NCI-H345 treated with DMSO at 0.1 percent for 48 hours (cell line): ENCODE data around the gene SRSF2.
"Not testable (repeated sequence)": the region's sequence is repeated elsewhere in the genome, so short reads cannot be mapped to it uniquely, and the experiment has no call there.

ENCODE experiments used
- DNase-seq: peaks from one replicate; lab custom pipeline; 2025; ENCODE audit not compliant: unreplicated experiment; lab: John Stamatoyannopoulos, UW

SRSF2 gene

GRCh38 chr17:76739568-76740115 is 2.5 kb upstream of the SRSF2 start:
- DNase-seq: not testable (repeated sequence)

DNA sequence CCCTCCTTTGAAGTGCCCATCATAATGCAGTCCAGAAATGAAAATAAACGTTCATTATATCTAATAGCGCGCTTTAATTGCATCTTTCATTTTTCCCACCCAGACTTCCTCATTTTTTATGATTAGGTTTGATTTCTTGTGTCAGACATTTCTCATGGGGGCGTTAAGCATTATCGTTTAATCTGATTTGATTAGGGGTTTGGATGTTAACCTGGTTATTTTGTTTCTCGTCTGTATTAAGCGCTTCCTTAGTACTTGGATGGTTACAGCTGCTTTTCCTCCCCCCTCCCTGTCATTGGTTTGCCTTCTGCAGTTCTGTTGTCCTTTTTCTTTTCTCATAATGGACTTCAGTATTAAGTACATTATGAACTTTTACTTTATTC is 1.3 kb upstream of the SRSF2 start:
- DNase-seq: no peak

DNA sequence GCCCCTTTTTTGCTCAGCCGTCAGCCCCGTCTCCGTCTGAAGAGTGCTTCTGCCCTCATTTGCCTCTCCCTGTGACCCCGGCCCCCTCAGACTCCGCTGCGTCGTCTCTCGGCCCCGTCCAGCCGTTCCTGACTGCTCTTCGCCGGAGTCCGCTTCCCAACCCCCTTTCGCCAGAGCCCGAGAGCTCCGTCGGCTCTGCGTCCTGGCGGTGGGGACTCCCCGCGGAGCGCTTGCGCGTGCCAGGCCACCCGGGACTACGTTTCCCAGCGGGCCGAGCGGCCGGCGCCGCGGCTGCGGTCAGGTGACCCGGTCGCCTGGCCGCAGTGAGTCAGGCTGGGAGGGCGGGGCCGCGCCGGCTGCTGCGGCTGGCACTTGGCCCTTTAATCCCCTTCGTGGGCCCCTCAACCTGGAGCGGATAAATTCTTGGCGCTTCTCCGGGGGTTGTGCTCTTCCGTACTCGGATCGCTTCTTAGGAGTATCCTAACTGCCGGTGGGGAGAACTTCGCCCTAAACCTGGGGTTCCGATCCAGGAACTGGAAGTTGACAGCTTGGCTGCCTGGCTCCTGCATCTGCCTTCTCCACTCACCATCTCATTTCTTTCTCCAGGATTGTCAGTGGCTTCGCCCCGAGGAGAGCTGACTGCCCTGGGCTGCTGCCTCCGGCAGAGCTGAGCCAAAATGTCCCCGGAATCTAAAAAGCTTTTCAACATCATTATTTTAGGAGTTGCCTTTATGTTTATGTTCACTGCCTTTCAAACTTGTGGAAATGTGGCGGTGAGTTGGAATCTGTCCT is 741 bp upstream of the SRSF2 start, which contains the start of gene MFSD11:
Gene MFSD11 (plus strand): TSS at position 444 of the 792 bp plus-strand sequence. CDS start 234 bp downstream, at position 678.
- DNase-seq: peak; percentile 95

- DNase-seq: no peak
These were observed 616 bp downstream of the SRSF2 start for GRCh38 chr17:76736349-76737081.

- no peak for DNase-seq
These were observed 1.4 kb downstream of the SRSF2 start for GRCh38 chr17:76735586-76736348.

- no peak for DNase-seq
These were observed 2.1 kb downstream of the SRSF2 start for GRCh38 chr17:76735006-76735405.

DNA sequence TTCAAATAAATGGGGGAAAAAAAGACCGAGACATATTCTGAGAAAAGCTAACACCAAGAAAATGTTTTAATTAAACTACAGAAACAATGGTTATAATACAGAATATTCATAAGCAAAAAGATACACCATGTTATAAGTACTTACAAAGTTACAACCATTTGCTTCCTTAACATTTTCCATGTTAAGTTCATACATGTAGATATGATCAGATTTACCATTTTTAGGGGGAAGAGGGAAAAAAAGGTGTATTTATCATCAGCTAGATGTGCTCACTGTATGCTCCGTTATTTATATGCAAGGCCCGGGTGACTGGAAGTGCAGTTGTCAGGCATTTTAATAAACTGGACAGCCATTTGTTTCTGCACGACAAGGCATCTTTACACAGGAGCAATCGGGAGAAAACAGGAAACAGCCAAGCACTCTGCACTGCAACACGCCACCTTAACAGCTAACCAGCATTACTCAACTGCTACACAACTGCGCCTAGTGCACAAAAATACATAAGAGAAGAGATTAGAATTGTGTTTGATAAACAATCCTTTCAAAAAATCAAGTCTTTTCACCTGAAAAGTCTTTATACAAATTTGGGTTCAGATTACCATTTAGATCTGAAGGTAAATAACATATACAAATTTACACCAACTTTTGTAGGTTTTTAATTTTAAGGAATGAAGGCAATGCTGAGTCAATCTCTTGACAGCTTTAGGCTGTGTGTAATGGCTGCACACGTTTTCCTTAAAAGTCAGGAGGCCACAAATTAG is 2.9 kb downstream of the SRSF2 start:
- DNase-seq: no peak

GRCh38 chr17:76733618-76733957 is 3.5 kb downstream of the SRSF2 start:
- DNase-seq: no peak

DNA sequence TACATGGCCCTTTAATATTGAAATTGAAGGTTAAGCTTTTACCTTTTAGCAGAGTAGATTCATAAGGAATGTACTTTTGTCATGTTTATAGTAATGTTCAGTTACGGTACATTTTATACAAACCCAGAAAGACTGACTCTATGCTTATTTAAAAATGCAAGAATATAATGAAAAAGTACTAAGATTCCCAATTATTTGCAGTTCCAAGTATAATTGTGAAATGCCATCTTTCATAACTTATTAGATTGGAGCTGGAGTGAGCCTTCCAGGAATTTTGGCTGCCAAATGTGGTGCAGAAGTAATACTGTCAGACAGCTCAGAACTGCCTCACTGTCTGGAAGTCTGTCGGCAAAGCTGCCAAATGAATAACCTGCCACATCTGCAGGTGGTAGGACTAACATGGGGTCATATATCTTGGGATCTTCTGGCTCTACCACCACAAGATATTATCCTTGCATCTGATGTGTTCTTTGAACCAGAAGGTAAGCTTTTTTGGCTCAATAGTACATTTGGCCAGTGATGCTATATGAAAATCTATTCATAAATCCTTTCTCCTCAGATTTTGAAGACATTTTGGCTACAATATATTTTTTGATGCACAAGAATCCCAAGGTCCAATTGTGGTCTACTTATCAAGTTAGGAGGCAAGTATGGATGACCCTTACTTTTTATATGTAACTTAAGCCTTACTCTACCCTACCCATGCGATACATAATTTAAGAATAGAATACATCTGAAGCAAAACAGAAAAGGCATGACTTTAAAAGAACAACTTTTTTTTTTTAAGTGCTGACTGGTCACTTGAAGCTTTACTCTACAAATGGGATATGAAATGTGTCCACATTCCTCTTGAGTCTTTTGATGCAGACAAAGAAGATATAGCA is 4.2 kb downstream of the SRSF2 start:
- no peak for DNase-seq

DNA sequence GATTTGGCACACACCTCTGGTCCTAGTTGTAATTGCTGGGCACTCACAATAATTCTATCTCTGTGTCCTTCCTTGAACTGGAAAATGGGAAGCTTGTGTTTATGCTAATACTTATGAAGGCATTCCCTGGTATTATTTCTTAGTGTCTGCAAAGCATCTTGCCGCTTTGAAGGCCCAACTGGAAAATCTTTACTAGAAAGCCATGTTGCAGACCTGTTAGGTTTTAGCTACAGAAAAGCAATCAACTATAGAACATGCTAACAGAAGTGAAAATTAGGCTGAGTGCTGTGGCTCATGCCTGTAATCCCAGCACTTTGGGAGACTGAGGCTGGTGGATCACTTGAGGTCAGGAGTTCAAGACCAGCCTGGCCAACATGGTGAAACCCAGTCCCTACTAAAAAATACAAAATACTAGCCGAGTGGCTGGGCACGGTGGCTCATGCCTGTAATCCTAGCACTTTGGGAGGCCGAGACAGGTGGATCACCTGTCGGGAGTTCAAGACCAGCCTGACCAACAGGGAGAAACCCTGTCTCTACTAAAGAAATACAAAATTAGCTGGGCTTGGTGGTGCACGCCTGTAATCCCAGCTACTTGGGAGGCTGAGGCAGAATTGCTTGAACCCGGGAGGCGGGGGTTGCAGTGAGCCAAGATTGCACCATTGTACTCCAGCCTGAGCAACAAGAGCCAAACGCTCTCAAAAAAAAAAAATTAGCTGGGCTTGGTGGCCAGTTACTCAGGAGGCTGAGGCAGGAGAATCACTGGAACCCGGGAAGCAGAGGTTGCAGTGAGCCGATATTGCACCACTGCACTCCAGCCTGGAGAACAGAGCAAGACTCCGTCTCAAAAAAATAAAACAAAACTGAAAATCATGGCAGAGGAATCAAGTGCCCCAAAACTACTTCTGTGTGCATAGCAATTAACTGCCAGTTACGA is 5.1 kb downstream of the SRSF2 start:
- not testable (repeated sequence) for DNase-seq

DNA sequence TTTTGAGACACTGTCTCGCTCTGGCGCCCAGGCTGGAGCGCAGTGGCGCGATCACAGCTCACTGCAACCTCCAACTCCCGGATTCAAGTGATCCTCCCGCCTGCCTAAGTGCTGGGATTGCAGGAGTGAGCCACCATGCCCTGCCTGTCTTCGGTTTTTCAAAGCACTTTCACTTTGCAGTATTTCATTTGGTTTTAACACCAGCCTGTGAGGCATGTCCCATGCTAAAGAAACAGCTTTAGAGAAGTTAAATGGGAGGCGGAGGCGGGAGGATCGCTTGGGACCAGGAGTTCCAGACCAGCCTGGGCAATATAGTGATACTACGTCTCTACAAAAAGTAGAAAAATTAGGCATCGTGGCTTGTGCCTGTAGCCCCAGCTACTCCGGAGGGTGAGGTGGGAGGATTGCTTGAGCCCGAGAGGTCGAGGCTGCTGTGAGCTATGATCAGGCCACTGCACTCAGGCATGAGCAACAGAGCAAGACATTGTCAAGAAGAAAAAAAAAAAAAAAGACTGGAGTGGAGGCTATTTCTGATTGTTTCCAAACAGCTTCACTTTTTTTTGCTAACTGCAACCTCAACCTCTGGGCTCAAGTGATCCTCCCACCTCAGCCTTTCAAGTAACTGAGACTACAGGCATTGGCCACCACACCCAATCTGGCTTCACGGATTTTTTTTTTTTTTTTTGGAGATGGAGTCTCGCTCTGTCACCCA is 9.2 kb downstream of the SRSF2 start:
- no peak for DNase-seq

DNA sequence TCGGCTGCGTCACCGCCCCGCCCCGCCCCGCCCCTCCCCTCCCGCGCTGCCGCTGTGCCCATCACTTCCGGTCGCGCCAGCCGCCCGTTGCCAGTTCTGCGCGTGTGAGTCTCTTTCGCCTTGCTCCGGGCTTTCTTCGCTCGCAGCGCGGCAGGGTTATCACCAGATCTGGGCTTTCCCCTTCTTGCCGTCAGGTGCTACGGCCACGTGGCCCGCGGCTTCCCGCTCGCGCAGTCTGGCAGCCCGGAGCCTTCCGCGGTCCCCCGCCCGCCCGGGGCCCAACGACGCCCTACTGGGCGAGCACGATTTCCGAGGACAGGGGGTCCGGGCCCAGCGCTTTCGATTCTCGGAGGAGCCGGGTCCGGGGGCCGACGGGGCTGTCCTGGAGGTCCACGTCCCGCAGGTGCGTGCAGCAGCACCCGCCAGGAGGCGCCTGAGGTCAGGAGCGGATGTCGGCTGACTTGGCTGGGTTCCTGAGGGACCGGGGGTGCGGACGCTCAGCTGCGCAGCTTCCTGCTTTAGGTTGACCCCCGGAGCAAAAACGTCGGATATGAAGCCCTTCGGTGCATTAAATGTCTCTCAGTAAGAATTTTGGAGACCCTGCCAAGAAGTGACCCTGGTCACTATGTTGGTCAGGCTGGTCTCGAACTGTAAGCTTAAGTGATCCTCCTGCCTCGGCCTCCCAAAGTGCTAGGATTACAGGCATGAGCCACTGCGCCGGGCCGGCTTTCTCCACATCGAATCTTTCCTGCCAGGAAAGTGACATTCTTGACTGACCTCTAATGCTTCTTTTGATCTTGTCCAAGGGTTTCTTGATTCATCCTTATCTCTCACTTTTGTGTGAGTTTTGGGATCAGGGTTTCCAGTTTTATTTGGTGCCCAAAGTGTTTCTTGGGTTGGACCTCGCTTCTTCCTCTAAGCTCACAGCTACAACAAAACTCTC is 10.1 kb downstream of the SRSF2 start, which contains the start of gene METTL23:
Gene METTL23 (plus strand): TSS at position 64 of the 943 bp plus-strand sequence. CDS start 2,872 bp downstream, outside the sequence.
- DNase-seq: no peak

- peak; percentile 97 for DNase-seq
These were observed 10.8 kb downstream of the SRSF2 start, which contains the start of gene JMJD6 for GRCh38 chr17:76726231-76726775. Gene JMJD6, minus strand, starts transcription at chr17:76726606. Its CDS starts 131 bp downstream, at chr17:76726475.

DNA sequence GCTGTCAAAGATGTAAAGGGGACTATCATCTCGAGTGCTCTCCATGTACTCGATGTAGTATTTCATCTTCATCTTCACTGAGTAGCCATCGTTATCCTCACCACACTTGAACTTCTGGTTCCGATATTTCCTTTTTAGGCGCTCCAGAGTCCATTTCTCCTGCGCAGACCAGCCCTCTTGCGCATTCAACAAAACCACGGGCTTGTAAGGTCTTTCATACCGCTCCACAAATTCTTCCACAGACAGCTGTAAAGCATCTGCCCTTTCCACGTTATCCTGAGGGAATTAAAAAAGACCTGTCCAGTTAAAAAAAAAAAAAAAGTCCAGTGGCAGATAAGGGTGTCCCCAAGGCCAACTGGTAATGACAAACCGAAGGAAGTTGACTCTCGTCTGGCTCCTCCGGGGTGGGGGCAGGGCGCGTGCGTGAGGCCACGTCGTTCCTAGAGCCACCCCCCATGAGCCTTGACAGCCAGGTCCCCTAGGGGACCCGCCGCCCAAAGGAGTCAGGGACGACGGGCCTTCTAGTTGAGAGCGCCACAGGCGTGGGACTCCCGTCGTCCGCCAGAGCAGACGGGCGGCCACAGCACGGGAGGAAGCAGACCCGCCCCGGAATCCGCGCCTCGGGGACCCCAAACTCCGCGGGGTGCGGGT is 11.4 kb downstream of the SRSF2 start:
- DNase-seq: no peak

DNA sequence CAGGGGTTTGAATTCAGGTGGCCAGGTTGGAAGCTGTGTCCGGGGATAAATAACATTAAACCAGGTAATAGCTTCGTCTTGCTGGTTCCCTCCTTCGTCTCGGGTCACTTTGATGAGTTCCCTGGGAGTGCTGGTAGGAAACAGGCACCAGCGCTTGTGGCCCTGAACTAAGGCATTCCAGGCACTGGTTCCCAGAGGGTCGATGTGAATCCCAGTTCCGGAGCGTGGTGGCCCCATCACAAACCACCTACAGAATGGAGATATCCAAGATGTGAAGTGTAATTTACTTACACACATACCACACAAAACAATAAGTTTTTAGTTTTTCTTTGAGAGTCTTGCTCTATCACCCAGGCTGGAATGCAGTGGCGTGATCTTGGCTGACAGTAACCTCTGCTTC is 13.3 kb downstream of the SRSF2 start:
- DNase-seq: no peak

DNA sequence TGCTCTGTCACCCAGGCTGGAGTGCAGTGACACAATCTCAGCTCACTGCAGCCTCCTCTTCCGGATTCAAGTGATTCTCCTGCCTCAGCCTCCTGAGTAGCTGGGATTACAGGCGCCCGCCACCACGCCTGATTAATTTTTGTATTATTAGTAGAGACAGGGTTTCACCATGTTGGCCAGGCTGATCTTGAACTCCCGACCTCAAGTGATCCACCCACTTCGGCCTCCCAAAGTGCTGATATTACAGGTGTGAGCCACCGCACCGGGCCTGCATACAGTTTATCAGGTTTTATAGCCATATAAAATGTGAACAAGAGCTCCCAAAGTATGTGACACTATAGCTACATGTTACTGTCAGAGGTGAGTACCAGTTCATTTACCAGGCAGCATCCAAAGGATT is 14.2 kb downstream of the SRSF2 start:
- not testable (repeated sequence) for DNase-seq
